ENCODE data around the gene PLA2G7. TPM values are rescaled to one million over a fixed set of nuclear protein-coding genes. Genes with fewer than 3 reads are reported as not detected.

Gene PLA2G7
- total RNA-seq, 1 experiment from 2014 or later = 1.7 TPM

DNA sequence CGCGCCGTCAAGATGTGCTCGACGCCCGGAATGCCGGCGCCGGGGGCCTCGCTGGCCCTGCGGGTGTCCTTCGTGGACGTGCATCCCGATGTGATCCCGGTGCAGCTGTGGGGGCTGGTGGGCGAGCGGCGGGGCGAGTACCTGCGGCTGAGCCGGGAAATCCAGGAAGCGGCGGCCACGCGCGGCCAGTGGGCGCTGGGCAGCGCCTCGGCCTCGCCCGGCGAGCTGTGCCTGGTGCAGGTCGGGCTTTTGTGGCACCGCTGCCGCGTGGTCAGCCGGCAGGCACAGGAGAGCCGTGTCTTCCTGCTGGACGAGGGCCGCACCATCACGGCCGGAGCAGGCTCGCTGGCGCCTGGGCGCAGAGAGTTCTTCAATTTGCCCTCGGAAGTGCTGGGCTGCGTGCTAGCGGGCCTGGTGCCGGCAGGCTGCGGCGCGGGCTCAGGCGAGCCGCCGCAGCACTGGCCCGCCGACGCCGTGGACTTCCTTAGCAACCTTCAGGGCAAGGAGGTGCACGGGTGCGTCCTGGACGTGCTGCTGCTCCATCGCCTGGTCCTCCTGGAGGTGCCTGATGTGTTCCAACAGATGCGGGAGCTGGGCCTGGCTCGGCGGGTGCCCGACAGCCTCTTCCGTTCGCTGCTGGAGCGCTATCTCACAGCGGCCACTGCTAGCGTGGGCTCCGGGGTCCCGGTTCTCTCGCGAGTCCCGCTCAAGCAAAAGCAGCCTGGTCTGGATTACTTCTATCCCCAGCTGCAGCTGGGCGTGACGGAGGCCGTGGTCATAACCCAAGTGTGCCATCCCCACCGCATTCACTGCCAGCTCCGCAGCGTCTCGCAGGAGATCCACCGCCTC lies 46.8 kb downstream of the PLA2G7 start:
- no peaks in the 10 kb centered on the region for H3K36me3 Mint-ChIP-seq (ENCODE audit: insufficient read depth in 1 of 3, low read depth in 3 of 3)
- Histone ChIP-seq H3K4me2 (ENCODE audit: insufficient read depth, insufficient read length, low read length) (no peak overlapping the region), H4K91ac (ENCODE audit: insufficient read length, low read depth, low read length) (no peak overlapping the region), H3K23me2 (ENCODE audit: insufficient read length, low read depth, low read length, poor library complexity, severe bottlenecking) (no peaks in the 10 kb centered on the region), H3K4ac (ENCODE audit: low read depth, low read length) (no peak overlapping the region), H3K23ac (ENCODE audit: insufficient read length, low read depth, low read length) (no peak overlapping the region), H3K4me1 (ENCODE audit: insufficient read depth, low read length) (no peaks in the 10 kb centered on the region), H2BK120ac (ENCODE audit: low read depth, low read length, poor library complexity, severe bottlenecking) (no peak overlapping the region), H3K9ac (ENCODE audit: extremely low read depth, insufficient read length, low read length) (no peak overlapping the region), H3K18ac (ENCODE audit: insufficient read length, low read depth, low read length) (no peak overlapping the region), H2BK5ac (ENCODE audit: insufficient read length, low read length) (no peak overlapping the region), H3K14ac (ENCODE audit: insufficient read depth, low read length) (no peak overlapping the region), H2BK20ac (ENCODE audit: low read depth, low read length, poor library complexity, severe bottlenecking) (no peak overlapping the region), H2AK5ac (ENCODE audit: insufficient read length, low read length) (no peak overlapping the region), H3K79me1 (ENCODE audit: insufficient read depth, low read depth, low read length, poor library complexity, severe bottlenecking) (no peaks in the 10 kb centered on the region), H2AFZ (ENCODE audit: low read length) (no peak overlapping the region), H4K20me1 (ENCODE audit: control insufficient read depth, insufficient read depth, insufficient read length) (no peaks in the 10 kb centered on the region), H4K5ac (ENCODE audit: insufficient read length, low read depth, low read length) (no peak overlapping the region), H3K56ac (ENCODE audit: insufficient read length, low read depth, low read length) (no peak overlapping the region), H4K8ac (replicated peaks; ENCODE audit: insufficient read length, low read depth, low read length) (no peak overlapping the region), H3K79me2 (ENCODE audit: insufficient read depth, low read length) (no peaks in the 10 kb centered on the region), H3K27ac (ENCODE audit: insufficient read length, low read depth, low read length) (no peak overlapping the region), H2BK15ac (ENCODE audit: low read depth, low read length) (no peak overlapping the region), H3K9me3 (ENCODE audit: control insufficient read depth, low read depth, low read length) (no peaks in the 10 kb centered on the region), H3K27me3 (ENCODE audit: insufficient read depth, low read length) (no peaks in the 10 kb centered on the region), H3T11ph (ENCODE audit: low read length) (no peak overlapping the region), H2BK12ac (ENCODE audit: insufficient read length, low read depth, low read length) (no peak overlapping the region)
- no CpG with 5 or more reads among the region's 85 CpGs for WGBS (ENCODE audit: extremely low coverage, insufficient read length, low lambda C conversion rate)
- DNase-seq = peak; percentile 36
- no peak overlapping the region for H3K4me3 Mint-ChIP-seq
- no peak overlapping the region for H3K27ac Mint-ChIP-seq
- TF ChIP-seq, protein P1, sequence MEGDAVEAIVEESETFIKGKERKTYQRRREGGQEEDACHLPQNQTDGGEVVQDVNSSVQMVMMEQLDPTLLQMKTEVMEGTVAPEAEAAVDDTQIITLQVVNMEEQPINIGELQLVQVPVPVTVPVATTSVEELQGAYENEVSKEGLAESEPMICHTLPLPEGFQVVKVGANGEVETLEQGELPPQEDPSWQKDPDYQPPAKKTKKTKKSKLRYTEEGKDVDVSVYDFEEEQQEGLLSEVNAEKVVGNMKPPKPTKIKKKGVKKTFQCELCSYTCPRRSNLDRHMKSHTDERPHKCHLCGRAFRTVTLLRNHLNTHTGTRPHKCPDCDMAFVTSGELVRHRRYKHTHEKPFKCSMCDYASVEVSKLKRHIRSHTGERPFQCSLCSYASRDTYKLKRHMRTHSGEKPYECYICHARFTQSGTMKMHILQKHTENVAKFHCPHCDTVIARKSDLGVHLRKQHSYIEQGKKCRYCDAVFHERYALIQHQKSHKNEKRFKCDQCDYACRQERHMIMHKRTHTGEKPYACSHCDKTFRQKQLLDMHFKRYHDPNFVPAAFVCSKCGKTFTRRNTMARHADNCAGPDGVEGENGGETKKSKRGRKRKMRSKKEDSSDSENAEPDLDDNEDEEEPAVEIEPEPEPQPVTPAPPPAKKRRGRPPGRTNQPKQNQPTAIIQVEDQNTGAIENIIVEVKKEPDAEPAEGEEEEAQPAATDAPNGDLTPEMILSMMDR (conservative IDR thresholded peaks at IDR 0.05) = no peak
- peaks cover 2% of the 10 kb centered on the region; the same call in 1 of the 2 replicates for H3K27me3 Mint-ChIP-seq (ENCODE audit: low read depth)
- no peaks in the 10 kb centered on the region for H3K9me3 Mint-ChIP-seq
- no peaks in the 10 kb centered on the region for H3K4me1 Mint-ChIP-seq
